Gastroesophageal sphincter (tissue), 3 donors: ENCODE measurements around the gene HTR6.

Experiments
- CTCF ChIP-seq, 4 experiments: fragments of 200-600 bp in 2 of 4; fragments of 450-650 bp in 2 of 4; sonication (generic) in 1 of 4; IDR thresholded peaks; one replicate each; pipeline ENCODE4 v1.5.1; 2017 to 2019; ENCODE audit warnings: antibody characterized with exemption in 4 of 4, mild to moderate bottlenecking in 2 of 4, moderate library complexity in 2 of 4
- POLR2A ChIP-seq, 2 donors: fragments of 450-650 bp; IDR thresholded peaks; one replicate each; pipeline ENCODE4 v1.6.1; 2017; ENCODE audit warnings: antibody characterized with exemption in 2 of 2, mild to moderate bottlenecking in 2 of 2, moderate library complexity in 1 of 2

GRCh38 chr1:19684677-19685076, 20.0 kb downstream of the HTR6 start:
- no peak for TF ChIP-seq CTCF (IDR thresholded peaks at IDR 0.05)
- TF ChIP-seq POLR2A (IDR thresholded peaks at IDR 0.05) = no peak
